GM13977 (cell line): ENCODE results near the gene IL37.
"Not testable (repeated sequence)": the region's sequence is repeated elsewhere in the genome, so short reads cannot be mapped to it uniquely, and the experiment has no call there.

Experiments
- DNase-seq: peaks from one replicate; pipeline ENCODE4 v3.0.0; 2012; ENCODE audit warnings: low spot score
- CTCF ChIP-seq: IDR thresholded peaks from 2 replicates; pipeline ENCODE4 v1.5.1; 2012; ENCODE audit warnings: mild to moderate bottlenecking, control low read depth; ENCODE audit not compliant: insufficient read depth; ENCODE audit errors: extremely low read depth, missing control alignments
- in situ Hi-C: fragments of 300-500 bp; cut with MboI; formaldehyde crosslinking; loops from one replicate; pipeline ENCODE4 v1.12.0; 2022; ENCODE audit warnings: low sequenced_read_pairs, low pct_unique_long_range_greater_than_20kb, mixed read lengths, inconsistent platforms; ENCODE audit not compliant: unreplicated experiment

IL37 gene

GRCh38 chr2:112887964-112888749 is 22.8 kb upstream of the IL37 start:
- no peak for DNase-seq
- no peak for TF ChIP-seq CTCF
- in situ Hi-C loops, result loop anchor here (10.0 kb wide), 1 partner anchor 133 kb away; no protein-coding TSS in a partner anchor

- no peak for TF ChIP-seq CTCF
- in situ Hi-C loops, result loop anchor here (10.0 kb wide), 1 partner anchor 135 kb away; no protein-coding TSS in a partner anchor
These were observed 21.0 kb upstream of the IL37 start for GRCh38 chr2:112889976-112890375.

GRCh38 chr2:112891385-112891831 is 19.6 kb upstream of the IL37 start:
- no peak for TF ChIP-seq CTCF
- in situ Hi-C loops, result no loop called here
- DNase-seq, result no peak

More at GRCh38 chr2:112889976-112890375, 21.0 kb upstream of the IL37 start:
- DNase-seq, result no peak

- DNase-seq, result no peak
- TF ChIP-seq CTCF, result no peak
- in situ Hi-C loops, result no loop called here
These were observed 17.2 kb upstream of the IL37 start for GRCh38 chr2:112893752-112894151.

- no peak for TF ChIP-seq CTCF
- DNase-seq, result no peak
- in situ Hi-C loops, result no loop called here
These were observed 13.9 kb upstream of the IL37 start for GRCh38 chr2:112896909-112897623.

- in situ Hi-C loops, result no loop called here
- DNase-seq, result no peak
- TF ChIP-seq CTCF, result no peak
These were observed 13.4 kb upstream of the IL37 start for GRCh38 chr2:112897624-112897978.

GRCh38 chr2:112901431-112902065 is 9.4 kb upstream of the IL37 start:
- in situ Hi-C loops, result not testable (repeated sequence)

More at GRCh38 chr2:112901431-112902065, 9.4 kb upstream of the IL37 start:
- not testable (repeated sequence) for DNase-seq
